Stimulated activated CD4-positive, alpha-beta T cell treated with anti-CD3 and anti-CD28 coated beads, Interleukin-1b, Interleukin-23, amount 100 ng/mL, for 1 hour (primary cell): ENCODE data around the gene MYCBPAP.
"Not testable (repeated sequence)": the region's sequence is repeated elsewhere in the genome, so short reads cannot be mapped to it uniquely, and the experiment has no call there.

ENCODE experiments used
- DNase-seq, 2 donors: peaks; one replicate each; pipeline ENCODE4 v3.0.0-alpha.2; 2020; ENCODE audit warnings: low read depth in 2 of 2

The MYCBPAP gene

DNA sequence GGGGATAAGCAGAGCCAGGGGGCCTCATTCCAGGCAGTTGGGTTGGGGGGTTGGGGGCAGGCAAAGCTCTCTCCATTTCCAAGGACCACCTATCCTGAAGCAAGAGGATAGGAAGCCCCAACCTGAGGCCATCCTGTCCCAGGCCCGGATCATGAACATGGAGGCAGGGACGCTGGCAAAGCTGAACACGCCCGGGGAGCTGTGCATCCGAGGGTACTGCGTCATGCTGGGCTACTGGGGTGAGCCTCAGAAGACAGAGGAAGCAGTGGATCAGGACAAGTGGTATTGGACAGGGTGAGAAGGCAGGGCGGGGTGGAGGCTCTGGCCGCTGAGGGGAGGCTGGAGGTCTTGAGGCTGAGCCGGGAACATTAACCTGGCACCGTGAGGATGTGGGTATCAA, 36.0 kb upstream of the MYCBPAP start:
- DNase-seq: no peak

DNA sequence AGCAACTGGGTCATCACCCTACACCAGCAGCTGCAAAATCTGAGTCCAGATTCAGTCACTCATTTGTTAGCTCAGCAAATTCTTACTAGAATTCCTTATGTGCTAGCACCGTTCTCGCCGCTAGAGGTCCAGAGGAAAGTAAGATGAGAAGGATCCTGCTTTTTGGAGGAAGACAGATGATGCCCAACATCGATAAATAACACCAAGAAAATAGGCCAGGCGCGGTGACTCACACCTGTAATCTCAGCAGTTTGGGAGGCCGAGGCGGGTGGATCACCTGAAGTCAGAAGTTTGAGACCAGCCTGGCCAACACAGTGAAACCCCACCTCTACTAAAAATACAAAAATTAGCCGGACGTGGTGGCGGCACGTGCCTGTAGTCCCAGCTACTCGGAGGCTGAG, 35.5 kb upstream of the MYCBPAP start:
- DNase-seq: not testable (repeated sequence)

DNA sequence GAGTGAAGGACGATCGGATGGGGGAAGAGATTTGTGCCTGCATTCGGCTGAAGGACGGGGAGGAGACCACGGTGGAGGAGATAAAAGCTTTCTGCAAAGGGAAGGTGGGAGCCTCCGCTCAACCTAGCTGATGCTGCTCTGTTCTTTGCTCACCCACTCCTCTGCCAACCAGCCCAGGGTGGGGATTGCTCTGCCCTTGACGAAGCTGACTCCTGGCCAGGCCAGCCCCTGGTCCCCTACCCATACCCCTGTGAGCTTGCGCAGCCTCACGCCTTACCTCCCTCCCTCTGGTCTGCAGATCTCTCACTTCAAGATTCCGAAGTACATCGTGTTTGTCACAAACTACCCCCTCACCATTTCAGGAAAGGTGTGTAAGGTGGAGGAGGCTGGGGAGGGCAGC, 34.3 kb upstream of the MYCBPAP start:
- DNase-seq: no peak

DNA sequence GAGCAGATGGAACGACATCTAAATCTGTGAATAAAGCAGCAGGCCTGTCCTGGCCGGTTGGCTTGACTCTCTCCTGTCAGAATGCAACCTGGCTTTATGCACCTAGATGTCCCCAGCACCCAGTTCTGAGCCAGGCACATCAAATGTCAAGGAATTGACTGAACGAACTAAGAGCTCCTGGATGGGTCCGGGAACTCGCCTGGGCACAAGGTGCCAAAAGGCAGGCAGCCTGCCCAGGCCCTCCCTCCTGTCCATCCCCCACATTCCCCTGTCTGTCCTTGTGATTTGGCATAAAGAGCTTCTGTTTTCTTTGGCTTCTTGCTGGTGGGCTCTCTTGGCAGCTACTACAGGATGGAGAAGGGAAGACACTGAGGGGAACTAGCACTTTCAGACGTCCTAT, 33.7 kb upstream of the MYCBPAP start:
- no peak for DNase-seq

DNA sequence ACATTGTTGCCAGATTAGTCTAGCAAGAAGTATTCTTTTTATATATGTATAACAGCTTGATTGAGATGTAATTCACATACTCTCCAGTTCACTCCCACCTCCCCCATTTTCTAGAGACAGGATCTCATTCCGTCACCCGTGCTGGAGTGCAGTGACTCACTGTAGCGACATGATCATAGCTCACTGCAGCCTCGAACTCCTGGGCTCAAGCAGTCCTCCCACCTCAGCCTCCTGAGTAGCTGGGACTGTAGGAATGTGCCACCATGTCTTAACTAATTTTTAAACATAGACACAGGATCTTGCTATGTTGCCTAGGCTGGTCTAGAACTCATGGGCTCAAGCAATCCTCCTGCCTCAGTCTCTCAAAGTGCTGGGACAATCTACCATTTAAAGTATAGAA, 32.9 kb upstream of the MYCBPAP start:
- DNase-seq: no peak

DNA sequence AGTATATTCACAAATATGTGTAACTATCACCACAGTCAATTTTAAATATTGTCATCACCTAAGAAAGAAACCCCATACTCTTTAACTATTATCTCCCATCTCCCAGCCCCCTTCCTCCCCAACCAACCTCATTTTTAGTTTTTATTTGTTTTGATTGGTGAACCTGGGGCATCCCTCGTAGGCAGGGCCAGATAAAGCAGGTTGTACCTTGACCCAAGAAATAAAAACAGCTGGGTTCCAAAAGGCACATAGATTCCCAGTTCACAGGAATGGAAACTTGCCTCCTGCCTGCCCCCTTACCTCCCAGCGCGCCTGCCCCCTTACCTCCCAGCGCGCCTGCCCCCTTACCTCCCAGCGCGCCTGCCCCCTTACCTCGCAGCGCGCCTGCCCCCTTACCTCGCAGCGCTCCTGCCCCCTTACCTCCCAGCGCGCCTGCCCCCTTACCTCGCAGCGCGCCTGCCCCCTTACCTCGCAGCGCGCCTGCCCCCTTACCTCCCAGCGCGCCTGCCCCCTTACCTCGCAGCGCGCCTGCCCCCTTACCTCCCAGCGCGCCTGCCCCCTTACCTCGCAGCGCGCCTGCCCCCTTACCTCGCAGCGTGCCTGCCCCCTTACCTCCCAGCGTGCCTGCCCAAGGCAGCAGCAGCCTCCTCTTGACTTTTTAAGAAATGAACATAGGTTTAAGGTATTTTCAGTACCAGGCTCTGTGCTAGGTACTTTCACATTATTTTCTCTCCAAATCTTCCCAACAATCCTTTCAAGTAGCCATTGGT, 32.3 kb upstream of the MYCBPAP start:
- not testable (repeated sequence) for DNase-seq

DNA sequence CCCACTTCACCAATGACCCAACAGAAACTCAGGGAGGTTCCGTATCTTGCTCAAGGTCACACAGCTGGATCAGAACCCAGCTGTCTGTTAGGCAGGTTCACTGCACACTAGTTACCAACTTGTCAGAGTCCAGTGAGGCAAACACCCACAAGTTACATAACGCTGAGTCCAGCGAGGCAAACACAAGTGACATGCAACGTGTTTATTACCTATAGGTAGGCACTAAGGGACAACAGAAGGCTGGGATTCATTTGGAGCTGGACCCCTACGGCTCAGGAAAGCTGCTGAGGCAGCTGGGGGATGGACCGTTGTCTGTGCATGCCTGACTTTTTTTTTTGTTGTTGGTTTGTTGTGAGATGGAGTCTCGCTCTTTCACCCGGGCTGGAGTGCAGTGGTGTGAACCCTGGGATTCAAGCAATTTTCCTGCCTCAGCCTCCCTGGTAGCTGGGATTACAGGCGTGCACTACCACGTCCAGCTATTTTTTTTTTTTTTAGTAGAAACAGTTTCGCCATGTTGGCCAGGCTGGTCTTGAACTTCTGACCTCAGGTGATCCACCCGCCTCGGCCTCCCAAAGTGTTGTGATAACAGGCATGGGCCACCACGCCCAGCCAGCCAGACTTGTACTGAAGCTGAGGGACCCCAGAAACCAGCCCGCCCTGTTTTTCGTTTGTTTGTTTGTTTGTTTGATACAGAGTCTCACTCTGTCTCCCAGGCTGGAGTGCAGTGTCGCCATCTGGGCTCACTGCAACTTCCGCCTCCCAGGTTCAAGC, 31.5 kb upstream of the MYCBPAP start:
- no peak for DNase-seq

DNA sequence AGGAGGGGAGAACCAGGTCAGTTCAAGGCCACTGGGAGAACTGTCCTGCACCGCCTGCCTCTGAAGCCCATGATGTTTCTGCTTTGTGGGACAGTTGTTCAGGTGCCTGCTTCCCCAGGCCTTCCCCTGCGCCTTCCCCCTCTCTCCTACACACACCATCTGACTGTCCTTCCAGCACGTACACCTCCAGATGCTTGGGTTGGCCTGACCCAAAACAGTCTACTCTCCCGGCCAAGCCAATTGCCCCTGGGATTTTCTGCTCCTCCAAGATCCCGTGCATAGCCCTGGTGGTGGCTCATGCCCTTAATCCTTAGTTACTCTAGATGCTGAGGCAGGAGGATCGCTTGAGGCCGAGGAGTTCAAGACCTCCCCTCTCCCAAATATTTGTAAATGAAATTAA, 30.3 kb upstream of the MYCBPAP start:
- DNase-seq: no peak

DNA sequence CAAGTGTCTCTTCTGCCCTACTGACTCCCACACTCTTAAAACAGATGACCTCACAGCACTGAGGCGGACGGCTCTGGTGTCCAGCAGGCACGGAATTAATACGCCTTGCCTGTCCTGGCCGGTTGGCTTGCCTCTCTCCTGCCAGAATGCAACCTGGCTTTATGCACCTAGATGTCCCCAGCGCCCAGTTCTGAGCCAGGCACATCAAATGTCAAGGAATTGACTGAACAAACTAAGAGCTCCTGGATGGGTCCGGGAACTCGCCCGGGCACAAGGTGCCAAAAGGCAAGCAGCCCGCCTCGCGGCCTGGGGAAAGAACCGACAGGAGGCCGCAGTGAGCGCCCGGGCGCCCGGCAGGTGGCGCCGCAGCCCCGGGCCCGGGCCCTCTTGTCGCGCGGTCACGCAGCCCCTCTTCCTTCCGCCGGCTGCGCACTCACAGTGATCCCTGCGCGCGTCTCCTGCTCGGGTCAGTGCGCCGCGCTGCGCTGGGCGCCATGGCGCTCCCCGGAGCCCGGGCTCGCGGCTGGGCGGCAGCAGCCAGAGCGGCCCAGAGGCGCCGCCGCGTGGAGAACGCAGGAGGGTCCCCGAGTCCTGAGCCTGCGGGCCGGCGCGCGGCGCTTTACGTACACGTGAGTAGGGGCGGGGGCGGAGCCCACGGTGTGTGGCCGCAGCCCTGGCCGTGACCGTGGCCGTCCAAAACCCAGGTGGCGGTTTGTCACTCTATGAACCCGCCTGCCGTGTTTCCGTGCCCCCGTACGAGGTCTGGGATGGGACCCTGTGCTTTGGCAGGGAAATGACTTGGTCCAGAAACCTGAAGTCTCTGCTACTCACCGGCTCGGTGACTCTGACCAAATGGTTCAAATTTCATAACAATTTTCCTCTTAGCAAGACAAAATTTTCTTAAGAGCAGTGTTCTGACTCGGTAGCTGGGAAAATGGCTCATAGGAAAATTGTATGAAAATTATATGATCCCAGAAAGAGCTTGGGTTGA, 29.6 kb upstream of the MYCBPAP start, which contains the start of gene RSAD1:
TSS of gene RSAD1 (plus strand) at position 470 of the 991 bp plus-strand sequence. CDS start at position 495, 25 bp downstream.
- peak; percentile 67 to 73 for DNase-seq

DNA sequence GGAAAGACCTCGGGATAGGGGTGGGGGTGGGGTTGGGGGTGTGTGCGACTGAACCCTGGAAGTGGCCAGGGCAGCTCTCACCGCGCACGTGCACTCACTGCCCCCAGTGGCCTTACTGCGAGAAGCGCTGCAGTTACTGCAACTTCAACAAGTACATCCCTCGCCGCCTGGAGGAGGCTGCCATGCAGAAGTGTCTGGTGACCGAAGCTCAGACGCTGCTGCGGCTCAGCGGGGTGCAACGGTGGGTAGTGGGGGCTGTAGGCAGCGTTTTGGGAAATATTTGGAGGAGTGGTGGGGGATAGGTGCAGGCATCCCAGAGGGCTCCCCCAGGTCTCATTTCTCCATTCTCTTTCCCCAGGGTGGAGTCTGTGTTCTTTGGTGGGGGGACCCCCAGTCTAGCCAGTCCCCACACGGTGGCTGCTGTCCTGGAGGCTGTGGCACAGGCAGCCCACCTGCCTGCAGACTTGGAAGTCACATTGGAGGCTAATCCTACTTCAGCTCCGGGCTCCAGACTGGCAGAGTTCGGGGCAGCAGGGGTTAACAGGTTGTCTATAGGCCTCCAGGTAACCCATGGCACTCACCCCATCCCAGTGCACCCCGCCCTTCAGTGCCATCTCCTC, 28.6 kb upstream of the MYCBPAP start:
- peak; percentile 22 to 30 for DNase-seq

DNA sequence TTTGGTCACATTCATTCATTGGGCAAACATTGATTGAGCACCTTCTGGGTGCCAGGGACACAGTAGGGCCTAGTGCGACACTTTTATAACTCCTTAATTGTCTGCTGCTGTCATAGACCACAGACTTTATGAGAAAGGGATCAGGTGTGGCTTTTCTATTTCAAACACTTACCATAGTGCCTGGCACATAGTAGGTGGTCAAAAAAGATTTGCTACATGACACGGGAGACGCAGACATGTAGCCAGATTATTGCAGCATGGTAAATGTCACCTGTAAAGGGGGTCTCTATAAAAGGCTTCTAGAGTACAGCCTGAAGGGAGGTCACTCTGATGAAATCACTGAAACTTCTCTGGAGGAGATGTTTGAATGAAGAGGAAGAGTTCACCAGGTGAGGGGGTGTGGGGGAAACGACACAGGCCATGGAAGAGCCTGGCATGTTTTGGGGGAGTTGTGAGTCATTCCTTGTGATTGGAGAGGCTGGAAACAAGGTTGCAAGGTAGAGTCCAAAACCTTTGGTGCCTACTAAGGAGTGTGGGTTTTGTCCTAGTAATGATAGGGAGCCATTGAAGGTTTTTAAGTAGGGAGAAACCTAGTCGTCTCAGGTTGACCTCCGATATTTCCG, 28.0 kb upstream of the MYCBPAP start:
- no peak for DNase-seq

DNA sequence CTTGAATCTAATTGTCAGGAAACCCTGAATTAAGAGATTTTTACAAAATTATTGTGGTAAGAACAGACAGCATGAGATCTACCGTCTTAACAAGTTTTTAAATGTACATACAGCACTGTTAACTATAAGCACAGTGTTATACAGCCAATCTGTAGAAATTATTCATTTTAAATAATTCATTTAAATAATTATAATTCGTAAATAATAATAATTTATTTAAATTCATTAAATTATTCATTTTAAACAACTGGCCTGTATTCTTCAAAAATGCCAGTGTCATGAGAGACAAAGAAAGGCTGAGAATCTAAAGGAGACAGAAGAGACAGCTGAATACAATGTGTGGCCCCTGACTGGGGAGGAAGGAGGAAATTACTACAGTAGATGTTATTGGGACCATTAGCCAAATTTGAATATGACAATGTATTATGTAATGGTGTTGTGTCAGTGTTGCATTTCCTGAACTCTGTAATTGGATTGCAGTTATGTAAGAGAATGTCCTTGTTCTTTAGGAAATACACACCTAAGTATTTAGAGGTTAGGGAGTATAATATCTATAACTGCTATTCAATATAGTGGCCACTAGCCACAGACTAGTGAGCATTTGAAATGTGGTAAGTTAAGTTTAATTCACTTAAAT, 27.3 kb upstream of the MYCBPAP start:
- no peak for DNase-seq

DNA sequence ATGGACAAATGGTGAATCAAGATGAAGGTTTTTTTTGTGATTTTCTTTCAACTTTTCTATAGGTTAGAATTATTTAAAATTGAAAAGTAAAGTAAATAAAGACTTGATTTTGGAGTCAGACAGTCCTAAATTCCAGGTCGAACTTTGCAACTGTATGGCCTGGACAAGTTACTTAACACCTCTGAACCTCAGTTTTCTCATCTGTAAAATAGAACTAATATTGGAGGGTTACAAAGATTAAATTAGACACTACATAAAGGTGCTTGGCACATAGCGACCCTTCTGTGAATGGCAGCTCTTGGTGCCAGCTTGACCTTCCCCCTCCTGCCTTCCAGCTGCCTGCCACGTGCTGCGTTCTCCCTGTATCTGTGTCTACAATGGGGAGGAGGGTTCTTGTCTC, 26.6 kb upstream of the MYCBPAP start:
- DNase-seq: no peak

DNA sequence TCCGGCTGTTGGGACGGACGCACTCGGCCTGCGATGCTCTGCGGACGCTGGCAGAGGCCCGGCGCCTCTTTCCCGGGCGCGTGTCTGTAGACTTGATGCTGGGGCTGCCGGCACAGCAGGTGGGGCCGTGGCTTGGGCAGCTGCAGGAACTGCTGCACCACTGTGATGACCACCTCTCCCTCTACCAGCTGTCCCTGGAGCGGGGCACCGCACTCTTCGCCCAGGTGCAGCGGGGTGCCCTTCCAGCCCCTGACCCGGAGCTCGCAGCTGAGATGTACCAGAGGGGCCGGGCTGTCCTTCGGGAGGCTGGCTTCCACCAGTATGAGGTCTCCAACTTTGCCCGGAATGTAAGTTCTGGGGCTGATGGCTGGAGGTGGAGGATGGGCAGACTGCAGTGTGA, 26.1 kb upstream of the MYCBPAP start:
- DNase-seq: no peak

DNA sequence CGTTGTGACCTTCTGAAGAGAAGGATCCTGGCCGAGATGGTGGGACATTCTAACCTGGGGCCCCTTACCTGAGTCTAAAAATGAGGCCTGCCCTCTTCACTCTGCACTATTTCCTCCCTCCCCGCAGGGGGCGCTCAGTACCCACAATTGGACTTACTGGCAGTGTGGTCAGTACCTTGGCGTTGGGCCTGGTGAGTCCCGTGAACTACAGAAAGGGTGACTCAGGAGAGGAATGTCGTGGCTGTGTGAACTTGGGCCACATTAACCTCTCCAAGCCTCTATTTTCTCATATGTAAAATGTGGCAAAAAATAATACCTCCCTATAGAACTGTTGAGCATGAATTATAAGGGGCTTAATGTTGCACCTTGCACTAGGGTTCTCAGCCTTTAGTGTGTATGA, 25.7 kb upstream of the MYCBPAP start:
- peak; percentile 48 to 50 for DNase-seq

DNA sequence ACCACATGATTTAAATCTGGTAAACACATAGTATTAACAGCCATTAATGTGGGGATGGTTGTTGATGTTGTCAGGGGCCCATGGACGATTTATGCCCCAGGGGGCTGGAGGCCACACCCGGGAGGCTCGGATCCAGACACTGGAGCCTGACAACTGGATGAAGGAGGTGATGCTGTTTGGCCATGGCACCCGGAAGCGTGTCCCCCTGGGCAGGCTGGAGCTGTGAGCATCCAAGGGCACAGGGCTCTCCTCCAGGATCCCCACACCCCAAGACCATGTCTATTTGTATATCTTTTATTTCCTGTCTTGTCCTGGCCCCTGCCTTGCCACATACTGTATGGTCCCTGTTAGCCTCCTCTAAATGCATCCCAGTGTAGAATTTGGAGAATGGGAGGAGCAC, 25.0 kb upstream of the MYCBPAP start:
- DNase-seq: no peak

DNA sequence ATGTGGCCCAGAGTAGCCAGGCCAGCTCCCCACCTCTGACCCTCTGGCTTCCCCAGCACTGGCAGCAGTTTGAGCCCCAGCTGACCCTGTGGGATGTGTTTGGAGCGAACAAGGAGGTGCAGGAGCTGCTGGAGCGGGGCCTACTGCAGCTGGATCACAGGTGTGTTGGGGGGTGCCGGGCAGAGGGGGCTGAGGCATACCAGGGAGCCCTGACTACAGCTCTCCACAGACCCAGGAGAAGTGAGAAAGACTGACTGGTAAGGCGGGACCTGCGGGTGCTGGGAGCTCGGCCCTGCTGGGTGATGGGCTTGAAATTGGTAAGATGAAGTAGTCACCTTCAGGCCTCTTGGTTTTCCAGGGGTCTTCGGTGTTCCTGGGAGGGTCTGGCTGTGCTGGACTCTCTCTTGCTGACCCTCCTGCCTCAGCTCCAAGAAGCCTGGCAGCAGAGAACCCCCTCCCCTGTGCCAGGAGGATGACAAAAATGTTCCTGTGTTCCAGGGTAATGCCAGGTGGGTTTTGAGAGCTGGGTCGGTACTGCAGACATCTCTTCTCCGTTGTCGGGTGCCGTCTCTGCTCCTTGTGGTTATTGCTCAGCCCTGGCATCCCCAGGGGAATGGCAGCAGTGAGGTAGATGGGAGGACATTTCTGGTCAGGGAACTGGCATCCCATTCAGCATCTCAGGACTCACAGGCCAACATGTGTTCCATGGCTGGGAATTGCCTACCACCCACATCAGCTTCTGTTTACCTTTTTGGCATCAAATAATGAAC, 23.7 kb upstream of the MYCBPAP start:
- no peak for DNase-seq

DNA sequence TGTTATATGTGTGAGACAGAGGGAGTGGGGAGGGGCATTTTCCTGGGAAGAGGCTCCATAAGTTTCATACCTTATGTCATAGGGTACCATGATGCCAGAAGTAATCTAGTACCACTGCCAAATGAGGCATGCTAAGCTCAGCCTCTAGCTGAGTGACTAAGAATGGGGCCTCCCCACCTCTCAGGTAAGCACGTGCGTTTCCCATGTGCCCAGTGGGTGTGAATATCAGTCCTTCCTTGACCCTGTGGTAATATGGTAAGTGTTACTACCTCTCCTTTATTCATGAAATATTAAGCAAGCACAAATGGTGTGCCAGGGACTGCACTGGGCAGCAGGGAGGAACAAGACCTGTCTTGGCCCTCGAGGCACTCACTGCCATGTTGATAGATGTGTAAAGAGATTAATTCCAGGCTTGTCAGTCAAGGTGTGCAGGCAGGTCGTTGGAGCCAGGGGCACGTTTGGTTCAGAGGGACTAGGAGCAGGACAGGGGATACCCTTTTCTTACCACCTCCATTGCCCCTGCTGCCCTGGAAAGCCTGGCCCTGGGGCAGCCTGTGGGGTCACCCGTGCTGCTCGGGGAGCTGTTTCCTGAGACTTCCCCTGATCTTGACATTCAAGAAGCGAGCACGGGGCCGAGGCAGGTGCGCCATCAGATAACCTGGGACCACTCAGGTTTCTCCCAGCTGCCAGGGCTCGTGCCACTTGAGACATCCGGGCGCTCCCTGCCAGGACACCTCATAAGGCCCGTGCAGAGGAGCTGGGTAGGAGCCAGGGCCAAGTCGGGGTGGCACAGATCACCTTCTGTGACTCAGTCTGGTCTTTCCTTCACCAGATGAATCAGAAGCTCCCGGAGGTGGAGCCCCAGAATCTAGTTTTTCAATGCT, 20.8 kb upstream of the MYCBPAP start:
- DNase-seq: no peak

DNA sequence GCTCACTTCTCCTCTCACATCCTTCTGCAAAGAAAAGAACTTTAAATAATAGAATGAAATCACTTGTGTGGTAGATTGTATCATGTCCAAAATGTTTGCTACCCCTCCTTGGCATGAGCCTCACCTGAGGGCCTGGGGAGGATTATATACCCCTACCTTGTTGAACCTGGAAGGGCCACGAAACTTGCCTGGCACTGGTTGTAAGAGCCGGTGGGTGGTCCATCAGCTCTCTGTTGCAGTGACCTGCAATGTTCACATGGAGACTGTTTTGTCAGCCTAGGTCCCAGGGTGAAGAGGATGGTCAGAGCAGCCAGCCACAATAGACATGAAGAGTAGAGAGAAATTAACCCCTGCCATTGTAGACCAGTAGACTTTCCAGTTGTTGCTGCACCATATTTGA, 19.4 kb upstream of the MYCBPAP start:
- DNase-seq: no peak
